ENCODE results near the gene CLDN22. TPM values are rescaled to one million over a fixed set of nuclear protein-coding genes. Genes with fewer than 3 reads are reported as not detected.

The CLDN22 gene
- total RNA-seq, 4 donors from 2014 or later = not detected

- no peak for TF ChIP-seq CTCF (IDR thresholded peaks at IDR 0.05; ENCODE audit: low read depth)
These were observed 32.5 kb upstream of the CLDN22 start for GRCh38 chr4:183352546-183352945.

GRCh38 chr4:183350317-183351071, 30.4 kb upstream of the CLDN22 start:
- TF ChIP-seq CTCF (IDR thresholded peaks at IDR 0.05; ENCODE audit: low read depth) = no peak

GRCh38 chr4:183349673-183350072, 29.6 kb upstream of the CLDN22 start:
- no peak for TF ChIP-seq CTCF (IDR thresholded peaks at IDR 0.05; ENCODE audit: low read depth)

GRCh38 chr4:183348706-183349659, 28.9 kb upstream of the CLDN22 start:
- no peak for TF ChIP-seq CTCF (IDR thresholded peaks at IDR 0.05; ENCODE audit: low read depth)

GRCh38 chr4:183348136-183348535, 28.1 kb upstream of the CLDN22 start:
- TF ChIP-seq CTCF (IDR thresholded peaks at IDR 0.05; ENCODE audit: low read depth) = no peak

- TF ChIP-seq CTCF (IDR thresholded peaks at IDR 0.05; ENCODE audit: low read depth) = no peak
These were observed 27.5 kb upstream of the CLDN22 start for GRCh38 chr4:183347566-183347965.

GRCh38 chr4:183347146-183347545, 27.1 kb upstream of the CLDN22 start:
- no peak for TF ChIP-seq CTCF (IDR thresholded peaks at IDR 0.05; ENCODE audit: low read depth)

All from subcutaneous adipose tissue (tissue), 4 donors.